ENCODE data around the gene SRL.
"Not testable (repeated sequence)": the region's sequence is repeated elsewhere in the genome, so short reads cannot be mapped to it uniquely, and the experiment has no call there.

- not testable (repeated sequence) for TF ChIP-seq CTCF (IDR thresholded peaks at IDR 0.05 in 4 of 5, conservative IDR thresholded peaks at IDR 0.05 in 1 of 5); POLR2A (IDR thresholded peaks at IDR 0.05)
These were observed 85.4 kb downstream of the SRL start for GRCh38 chr16:4156503-4156902.
